HL-60/S4 (cell line): ENCODE measurements around the gene ASXL3.

Experiments
- in situ Hi-C: fragments of 300-500 bp; cut with MboI; formaldehyde crosslinking; loops from 2 replicates; pipeline ENCODE4 v1.14.3; 2022; ENCODE audit warnings: low sequenced_read_pairs

ASXL3 gene

DNA sequence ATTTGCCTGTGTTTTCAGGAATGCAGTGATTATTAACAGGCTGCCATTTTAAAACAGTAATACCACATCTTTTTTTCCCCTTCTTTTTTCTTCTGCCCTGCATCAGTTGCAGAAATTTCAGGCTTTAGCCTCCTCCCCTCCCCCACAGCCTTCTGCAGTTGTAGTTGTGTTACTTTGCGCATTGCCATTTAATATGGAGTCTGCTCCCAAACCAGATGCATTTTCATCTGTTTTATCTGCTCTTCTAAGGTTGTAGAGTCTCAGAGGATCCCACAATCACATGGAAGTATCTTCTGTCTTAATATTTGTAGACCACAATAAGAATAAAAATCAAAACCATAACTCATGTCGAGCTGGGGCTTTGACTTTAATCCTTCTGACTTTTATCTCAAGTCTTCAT lies 3.8 kb downstream of the ASXL3 start:
- in situ Hi-C loops: no loop called here

DNA sequence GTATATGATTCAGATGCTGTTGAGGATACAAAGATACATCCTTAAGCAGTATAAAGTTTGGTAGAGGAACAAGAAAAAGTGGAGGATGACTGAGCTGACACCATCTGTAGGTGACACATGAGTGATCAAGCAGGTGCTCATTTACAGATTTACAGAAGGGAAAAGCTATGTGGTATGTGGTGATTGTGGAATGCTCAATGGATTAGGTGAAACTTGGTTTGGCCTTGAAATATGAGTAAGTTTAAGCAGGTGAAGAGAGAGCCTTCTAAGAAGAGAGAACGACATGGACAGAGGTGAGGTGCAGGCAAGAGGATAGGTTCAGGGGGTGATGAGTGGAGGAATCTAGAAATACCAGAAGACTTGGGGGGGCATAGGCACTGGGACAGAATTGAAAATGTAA lies 5.9 kb downstream of the ASXL3 start:
- in situ Hi-C loops: no loop called here

DNA sequence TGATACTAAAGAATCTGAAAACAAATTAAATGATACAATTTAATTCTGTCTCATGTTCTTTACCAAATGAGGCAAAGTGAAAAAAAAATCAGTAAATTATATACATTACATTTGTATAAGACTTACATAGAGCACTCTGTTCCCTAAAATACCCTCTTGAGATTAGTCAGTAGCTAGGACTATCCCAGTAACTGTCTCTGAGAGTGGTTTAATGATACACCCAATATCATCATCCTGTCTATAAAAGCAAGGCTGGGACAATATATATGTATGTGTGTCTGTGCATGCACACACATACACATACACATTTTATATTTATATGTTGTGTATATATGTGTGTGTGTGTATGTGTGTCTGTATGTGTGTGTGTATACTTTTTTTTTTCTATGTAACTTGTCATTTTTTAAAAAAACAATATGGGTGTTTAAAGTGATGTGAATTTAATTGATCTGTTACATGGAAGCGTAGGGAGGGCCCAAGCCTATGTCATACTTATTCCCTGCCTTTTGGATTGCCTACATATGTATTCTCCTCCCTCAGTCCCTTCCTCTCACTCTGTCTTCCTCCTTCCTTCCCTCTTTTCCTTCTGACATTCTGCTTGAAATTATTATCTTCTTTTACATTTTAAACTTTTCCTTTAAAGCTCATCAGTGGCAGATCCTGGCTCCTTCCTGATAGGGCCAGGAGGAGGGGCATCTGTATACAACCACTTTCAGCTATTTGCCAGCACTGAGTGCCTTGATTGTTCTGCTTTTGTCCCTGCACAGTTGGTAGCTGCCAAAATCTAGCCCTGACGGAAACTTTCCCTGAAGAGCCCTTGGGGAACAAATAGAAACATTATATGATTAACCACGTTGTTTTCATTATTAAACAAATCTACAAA lies 6.8 kb downstream of the ASXL3 start:
- in situ Hi-C loops: no loop called here

DNA sequence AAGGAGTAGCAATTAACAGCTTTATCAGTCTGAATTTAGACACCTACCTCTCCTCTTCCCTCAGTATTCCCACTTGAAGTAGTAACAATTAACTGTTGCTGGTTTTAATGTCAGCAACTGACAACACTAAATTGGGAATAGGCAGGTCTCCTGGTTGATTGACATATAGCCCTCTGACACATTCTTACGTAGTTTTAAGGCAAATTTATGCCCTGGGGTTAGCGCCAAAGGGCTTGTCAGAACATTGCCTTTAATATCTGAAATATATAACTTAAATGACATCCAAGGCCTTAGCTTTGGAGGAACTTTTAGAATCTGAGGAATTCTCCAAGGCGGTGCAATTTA lies 7.4 kb downstream of the ASXL3 start:
- in situ Hi-C loops: no loop called here

DNA sequence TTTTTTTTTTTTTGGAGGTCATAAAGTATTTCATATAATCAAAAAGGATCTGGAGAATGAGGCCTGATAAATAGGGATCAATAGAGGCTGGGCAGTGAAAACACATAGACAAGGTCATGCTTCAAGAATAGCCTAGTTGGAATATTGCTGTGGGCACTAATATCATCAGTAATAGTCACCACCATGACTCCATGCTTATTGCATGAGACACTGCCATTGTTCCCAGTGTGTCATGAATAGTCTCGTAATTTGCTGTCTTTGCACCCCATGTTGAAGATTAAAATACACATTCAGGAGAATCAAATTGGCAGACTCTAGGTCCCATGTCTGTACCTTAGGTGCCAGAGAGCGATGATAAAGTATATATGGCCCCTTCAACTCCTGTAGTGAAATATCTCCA lies 10.3 kb downstream of the ASXL3 start:
- in situ Hi-C loops: no loop called here

DNA sequence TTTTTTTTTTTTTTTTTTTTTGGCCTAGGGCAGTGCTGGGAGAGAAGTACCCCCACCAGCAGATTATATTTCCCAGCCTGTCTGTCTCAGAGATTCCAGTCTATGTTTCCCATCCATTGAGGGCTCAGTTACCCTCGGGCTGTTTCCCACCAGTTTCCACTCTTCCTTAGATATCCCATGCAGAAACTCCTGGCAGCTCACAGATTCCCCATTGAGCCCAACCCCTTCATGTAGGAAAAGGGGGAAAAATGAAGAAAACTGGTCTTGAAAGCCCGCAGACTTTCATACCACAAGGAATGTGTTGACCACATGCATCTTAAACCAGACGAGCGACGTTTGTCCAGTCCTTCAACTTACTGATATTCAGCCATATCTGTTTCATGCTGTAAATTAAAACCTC lies 15.2 kb downstream of the ASXL3 start:
- in situ Hi-C loops: no loop called here

DNA sequence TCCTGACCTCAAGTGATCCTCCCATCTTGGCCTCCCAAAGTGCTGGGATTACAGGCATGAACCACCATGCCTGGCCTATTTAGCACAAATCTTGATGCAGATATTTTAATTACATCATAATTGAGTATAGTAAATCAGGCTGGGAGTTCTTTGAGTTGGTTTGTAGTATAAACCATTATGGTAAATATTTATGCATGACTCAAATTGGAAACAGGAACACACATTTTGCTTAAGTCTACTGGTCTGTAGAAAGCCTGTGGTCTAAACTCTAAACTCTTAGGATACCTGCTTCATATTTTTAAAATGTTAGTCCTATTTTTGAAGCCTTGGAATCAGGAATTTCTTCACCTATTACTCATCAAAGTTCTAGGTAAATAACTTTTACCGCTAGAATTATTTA lies 16.8 kb downstream of the ASXL3 start:
- in situ Hi-C loops: no loop called here

DNA sequence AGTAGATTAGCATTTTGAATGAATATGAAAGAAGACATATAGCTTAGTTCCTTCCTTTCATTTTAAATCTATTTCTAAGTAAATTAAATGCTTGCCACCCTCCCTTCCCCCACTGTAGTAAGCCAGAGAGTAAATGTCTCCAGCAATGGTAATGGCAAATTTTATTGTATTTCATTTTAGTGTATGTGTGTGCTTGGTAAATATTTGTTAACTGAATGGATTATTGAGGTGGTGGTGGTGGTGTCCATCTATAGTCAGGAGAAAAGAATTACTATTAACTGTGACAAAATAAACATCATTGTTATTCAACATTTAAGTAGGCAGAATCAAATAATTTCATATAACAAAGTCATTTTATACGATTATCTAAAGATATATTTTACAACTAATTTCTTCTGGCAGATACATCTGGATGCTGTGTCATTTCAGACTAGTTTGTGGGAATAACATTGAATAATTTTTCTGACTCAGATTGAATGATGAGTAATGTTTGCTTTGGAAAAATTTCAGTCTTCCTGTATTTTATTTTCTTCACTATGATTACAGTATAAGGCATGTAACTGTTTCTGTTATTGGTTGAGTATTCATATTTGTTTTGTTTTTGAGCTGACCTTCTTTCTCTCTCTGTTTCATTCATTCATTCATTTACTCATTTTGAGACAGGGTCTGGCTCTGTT lies 18.3 kb downstream of the ASXL3 start:
- in situ Hi-C loops: no loop called here

DNA sequence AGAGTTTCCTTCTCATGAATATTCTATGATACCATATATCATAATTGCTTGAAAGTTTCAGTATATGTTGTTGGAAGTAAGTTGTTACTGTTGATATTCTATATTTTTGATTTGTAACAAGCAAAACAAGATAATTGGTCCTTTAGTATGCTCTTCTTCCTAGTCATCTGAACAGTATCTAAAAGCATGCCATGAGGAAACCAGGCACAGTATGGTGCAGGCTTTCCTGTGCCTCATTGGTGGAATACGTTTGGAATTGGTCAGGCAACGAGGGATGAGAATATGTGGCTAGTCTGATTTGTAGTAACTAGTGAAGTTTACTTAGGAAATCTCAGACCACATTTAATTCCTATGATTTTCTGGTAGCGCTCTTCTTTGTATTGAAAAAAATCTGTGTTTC lies 22.8 kb downstream of the ASXL3 start:
- in situ Hi-C loops: no loop called here

DNA sequence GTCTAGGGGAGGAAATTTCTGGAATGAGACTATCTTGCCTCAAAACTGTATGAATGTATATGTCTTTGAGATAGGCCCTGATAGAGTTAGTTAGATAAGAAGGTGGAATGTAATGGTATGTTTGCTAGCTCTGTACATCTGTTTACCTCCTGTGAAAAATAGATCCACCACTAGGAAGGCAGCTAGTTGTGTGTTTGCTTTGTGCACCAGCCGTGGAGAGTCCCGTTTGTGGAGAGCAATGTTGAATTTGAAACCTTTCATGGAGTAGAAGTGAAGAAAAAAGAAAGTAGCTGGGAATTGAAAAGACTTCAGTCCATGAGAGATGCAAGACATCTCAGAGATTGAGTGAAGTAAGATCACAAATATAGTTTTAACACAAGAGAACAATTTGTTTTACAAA lies 25.4 kb downstream of the ASXL3 start:
- in situ Hi-C loops: no loop called here

DNA sequence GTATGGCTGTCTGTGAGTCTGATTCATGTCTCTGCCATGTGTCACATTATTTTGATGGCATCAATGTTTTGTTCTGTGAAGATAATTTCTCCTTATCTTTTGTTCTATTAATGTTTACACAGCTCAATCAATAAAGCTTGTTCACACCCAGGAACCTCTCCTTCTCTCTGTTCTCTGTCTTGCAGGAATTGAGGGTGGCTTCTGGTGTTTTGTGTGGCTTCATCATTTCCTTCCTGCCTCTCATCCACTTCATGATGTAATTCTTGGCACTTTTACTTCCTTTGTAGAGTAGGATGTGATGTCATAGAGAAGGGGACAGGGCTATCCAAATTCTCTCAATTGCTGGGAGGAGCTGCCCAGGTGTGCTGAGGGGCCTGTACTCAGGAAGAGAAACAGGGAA lies 27.2 kb downstream of the ASXL3 start:
- in situ Hi-C loops: no loop called here

DNA sequence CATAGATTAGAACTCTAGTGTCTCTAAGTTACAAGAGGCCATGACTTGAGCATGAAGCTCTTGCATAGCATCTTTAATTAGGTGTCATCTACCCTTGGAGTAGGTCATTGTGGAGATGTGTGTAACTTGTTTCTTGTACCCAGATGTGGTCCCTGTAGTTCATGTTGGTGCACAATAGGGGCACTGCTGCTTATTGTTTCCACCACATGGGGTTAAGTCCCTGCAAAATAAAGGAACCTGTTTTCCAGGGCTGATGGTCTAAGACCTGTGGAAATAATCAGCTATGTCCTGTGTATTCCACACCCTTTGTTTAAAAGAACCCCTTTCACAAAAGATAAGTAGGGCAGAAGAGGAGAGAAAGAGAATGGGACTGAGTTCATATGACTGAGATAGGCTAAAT lies 28.6 kb downstream of the ASXL3 start:
- in situ Hi-C loops: no loop called here

DNA sequence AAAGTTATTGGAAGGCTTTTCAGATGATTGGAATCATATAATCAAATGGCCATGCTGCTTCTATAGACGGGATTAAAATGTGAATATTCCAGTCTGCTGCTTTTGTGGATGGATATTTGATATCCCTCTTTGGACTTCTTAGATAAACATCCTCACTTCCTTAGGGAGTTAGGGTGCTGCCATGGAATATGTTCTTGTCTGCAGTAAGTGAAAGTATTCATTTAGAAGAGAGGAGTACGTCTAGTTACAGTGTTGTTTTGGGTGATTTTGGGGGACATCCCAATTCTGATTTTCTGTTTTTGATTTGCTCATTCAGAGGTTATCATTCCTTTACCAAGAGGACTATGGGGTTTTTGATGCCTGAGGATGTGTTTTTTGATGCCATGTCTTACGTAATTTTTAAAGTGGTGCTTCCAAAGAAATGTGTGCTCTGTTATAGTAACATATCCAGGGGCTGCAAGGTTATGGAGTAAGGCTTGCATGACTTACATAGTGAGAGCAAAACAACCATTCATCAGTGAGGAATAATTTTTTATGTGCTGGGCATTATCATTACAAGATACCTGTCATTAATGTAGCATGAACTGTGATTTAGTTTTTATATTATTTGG lies 33.6 kb downstream of the ASXL3 start:
- in situ Hi-C loops: no loop called here

DNA sequence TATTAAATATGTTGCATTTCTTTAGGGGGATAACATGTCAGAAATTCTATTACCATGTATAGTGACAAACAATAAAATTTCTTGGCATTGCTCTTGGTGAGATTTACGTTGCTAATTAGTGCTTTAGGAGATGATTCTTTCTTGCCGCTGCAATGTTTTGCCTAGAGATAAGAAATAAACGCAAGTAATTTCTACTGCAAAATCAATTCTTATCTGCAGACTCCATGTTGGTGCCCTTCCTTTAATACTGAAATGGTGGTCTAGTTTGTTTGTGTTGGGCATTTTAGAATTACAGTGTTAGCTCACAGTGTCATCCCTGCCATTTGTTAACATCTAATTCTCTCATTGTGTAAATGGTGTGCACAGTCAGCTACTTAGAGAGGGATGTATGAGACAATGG lies 34.6 kb downstream of the ASXL3 start:
- in situ Hi-C loops: no loop called here

DNA sequence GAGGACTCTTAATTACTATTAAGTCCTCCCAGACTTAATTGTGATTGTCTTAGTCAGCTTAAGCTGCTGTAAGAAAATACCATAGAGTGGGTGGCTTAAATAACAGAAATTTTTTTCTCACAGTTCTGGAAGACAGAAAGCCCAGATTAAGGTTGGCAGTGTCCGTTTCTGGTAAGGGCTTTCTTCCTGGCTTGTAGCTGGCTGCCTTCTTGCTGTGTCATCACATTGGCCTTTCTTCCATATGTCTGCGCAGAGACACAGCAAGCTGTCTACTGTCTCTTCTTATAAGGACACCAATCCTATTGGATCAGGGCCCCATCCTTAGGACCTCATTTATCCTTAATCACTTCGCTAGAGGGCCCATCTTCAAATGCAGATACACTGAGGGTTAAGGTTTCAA lies 38.5 kb downstream of the ASXL3 start:
- in situ Hi-C loops: no loop called here

DNA sequence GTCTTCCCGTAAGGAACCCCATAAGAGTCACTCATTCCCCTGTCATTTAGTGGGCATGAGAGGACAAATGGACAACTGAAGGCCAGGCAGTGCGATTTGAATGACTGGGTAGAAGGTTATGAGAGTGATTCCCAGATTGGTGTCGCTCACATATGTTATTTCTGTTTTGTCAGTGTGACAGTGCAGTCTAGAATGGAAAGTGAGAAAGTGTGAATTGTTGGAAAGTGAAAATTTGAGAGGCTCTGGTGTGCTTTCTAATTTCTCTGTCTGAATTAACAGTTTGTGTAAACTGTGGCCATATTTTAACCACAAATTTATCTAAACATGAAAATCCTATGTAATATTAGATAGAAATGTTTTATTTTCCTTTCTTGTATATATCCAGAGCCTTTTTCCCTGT lies 49.1 kb downstream of the ASXL3 start:
- in situ Hi-C loops: no loop called here

DNA sequence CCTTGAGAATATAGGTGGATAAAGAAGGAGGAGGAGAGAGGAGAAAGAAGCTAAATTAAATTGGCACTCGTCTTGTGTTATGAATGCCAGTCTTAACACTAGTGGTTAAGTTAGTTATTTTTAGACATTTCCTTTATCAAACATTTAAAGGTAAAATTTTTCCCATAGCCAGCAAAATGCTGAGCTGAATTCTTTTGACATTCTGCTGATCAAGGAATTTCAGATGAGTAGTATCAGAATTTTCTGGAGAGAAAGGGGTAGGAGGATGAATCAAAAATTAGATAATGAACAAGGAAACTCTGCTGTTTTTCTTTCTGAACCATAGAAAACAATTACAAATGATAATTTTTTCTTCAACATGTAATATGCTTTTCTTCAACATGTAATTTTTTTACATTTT lies 52.5 kb downstream of the ASXL3 start:
- in situ Hi-C loops: no loop called here

DNA sequence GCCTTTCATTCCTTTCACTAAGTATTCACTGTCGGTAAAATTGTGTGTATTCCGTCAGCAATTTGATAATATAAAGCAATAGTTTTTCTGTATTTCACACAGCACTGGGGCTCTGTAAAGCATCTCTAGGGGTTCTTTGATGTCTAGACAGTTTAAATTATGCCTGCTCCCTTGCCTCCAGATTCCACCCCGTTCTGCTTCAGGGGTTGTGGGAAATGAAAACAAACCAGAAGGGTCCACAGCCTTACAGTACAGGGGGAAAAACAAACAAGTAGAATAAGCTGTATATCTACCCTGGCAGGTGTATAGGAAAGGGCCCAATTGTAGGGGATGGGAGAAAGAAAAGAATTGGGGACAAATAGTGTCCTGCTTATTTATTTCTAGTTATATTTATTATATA lies 63.1 kb downstream of the ASXL3 start:
- in situ Hi-C loops: no loop called here

DNA sequence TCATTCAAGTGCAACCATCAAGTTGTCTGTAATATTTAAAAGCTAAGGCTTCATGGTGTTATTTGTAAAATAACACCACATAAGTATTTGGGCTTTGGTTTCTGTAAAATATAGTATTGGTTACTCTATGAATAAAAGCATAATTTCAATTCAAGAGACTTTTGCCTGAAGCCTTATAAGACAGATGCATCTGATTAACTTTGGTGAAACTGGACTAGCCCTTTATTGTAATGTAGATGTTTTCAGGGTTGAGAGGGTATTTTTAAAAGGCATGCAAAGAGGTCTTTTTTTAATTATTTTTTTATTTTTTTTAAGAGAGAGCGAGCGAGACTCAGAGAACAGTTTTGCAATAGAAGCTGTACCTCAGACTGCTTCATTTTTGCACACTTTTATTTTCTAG lies 66.5 kb downstream of the ASXL3 start:
- in situ Hi-C loops: no loop called here

DNA sequence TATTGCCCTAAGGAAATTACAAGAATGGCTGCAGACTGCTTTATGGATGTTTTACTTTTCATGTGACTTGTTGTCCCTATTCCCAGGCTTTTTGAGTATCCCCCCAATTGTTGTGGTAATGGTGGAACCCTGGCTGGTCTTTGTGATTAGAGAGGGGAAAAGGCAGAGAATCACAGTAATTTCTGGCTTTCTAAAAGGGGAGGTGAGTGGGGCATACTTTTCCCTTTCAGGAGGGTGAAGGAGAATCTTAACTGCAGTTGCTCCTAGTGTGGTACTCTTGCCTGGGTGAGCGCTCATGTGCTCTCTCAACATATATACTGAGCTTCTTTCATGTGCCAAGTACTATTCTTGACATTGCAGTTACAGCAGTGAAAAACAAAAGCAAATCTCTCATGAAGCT lies 69.3 kb downstream of the ASXL3 start:
- in situ Hi-C loops: no loop called here

DNA sequence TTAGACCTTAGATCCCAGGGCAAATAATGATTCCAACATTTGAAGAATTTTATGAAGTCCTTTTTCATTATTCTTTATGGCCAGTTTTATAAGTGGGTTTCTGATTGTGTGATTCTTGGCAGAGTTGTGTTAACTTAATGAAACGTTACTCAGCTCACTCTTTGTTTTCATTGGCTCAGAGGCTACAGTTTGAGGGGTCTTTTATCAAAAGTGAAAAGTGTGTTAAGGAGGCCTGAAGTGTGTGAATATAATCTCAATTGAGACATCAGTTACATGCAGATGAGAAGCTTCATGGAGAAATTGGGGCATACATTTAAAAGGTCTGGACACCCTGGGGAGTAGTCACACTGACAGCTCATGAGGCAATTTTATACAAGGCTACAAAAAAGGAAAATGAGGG lies 74.6 kb downstream of the ASXL3 start:
- in situ Hi-C loops: no loop called here

DNA sequence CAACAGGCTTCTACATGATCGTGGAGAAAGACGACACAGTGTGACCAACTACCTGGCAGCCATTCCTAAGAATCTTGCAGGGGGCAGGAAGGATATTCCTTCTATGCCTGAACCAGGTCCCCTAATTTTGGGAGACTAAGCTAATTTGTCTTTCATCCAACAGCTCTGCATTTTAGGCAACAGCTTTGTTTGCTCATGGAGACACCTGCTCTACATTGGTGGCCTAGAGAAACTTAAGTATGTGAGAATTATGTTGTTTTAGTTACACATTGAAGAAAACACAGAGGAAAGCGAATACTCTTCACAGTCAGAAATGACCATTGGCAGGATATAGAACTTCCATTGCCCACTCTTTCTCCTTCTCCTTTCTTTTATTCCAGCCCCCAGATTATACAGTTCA lies 75.2 kb downstream of the ASXL3 start:
- in situ Hi-C loops: no loop called here
